Activated CD4-positive, alpha-beta T cell treated with anti-CD3 and anti-CD28 coated beads for 24 hours (primary cell): ENCODE data around the gene ADGRE1.

Experiments used
- DNase-seq, 2 donors: peaks; one replicate each; pipeline ENCODE4 v3.0.0-alpha.2; 2020; ENCODE audit warnings: low read depth in 2 of 2

ADGRE1 gene

GRCh38 chr19:6877766-6878165, 9.6 kb upstream of the ADGRE1 start:
- no peak for DNase-seq

GRCh38 chr19:6886277-6886897, 992 bp upstream of the ADGRE1 start:
- no peak for DNase-seq

GRCh38 chr19:6888967-6889366, 1.6 kb downstream of the ADGRE1 start:
- DNase-seq, result no peak

GRCh38 chr19:6890401-6890913, 3.1 kb downstream of the ADGRE1 start:
- DNase-seq, result no peak

- DNase-seq, result peak; percentile 32 to 37
Observed at GRCh38 chr19:6890938-6891337, 3.6 kb downstream of the ADGRE1 start.

- no peak for DNase-seq
Observed at GRCh38 chr19:6891761-6892385, 4.5 kb downstream of the ADGRE1 start.

GRCh38 chr19:6894313-6894712, 6.9 kb downstream of the ADGRE1 start:
- no peak for DNase-seq

- no peak for DNase-seq
Observed at GRCh38 chr19:6903446-6903845, 16.1 kb downstream of the ADGRE1 start.

- DNase-seq, result no peak
Observed at GRCh38 chr19:6906559-6907060, 19.2 kb downstream of the ADGRE1 start.

GRCh38 chr19:6911523-6911922, 24.1 kb downstream of the ADGRE1 start:
- no peak for DNase-seq

- no peak for DNase-seq
Observed at GRCh38 chr19:6914321-6914720, 26.9 kb downstream of the ADGRE1 start.

- DNase-seq, result no peak
Observed at GRCh38 chr19:6916952-6917351, 29.6 kb downstream of the ADGRE1 start.

- no peak for DNase-seq
Observed at GRCh38 chr19:6925386-6925785, 38.0 kb downstream of the ADGRE1 start.

- peak in 1 of 2 donors; percentile 10 for DNase-seq
Observed at GRCh38 chr19:6925801-6926751, 38.7 kb downstream of the ADGRE1 start.

GRCh38 chr19:6930190-6930589, 42.8 kb downstream of the ADGRE1 start:
- DNase-seq, result no peak

GRCh38 chr19:6935069-6935468, 47.7 kb downstream of the ADGRE1 start:
- no peak for DNase-seq

GRCh38 chr19:6935618-6936017, 48.2 kb downstream of the ADGRE1 start:
- no peak for DNase-seq

- no peak for DNase-seq
Observed at GRCh38 chr19:6945733-6946132, 58.4 kb downstream of the ADGRE1 start.

- peak in 1 of 2 donors; percentile 38 for DNase-seq
Observed at GRCh38 chr19:6947745-6948144, 60.4 kb downstream of the ADGRE1 start.

GRCh38 chr19:6948884-6949283, 61.5 kb downstream of the ADGRE1 start:
- no peak for DNase-seq

GRCh38 chr19:6952956-6953355, 65.6 kb downstream of the ADGRE1 start:
- no peak for DNase-seq

- DNase-seq, result no peak
Observed at GRCh38 chr19:6955082-6955481, 67.7 kb downstream of the ADGRE1 start.
